Epidermal melanocyte (primary cell): Measurements from ENCODE around the gene JCAD.
"Not testable (repeated sequence)": the region's sequence is repeated elsewhere in the genome, so short reads cannot be mapped to it uniquely, and the experiment has no call there.

ENCODE experiments used
- DNase-seq: peaks from one replicate; pipeline ENCODE4 v3.0.0; 2011; ENCODE audit warnings: low spot score; ENCODE audit not compliant: insufficient read length

JCAD gene

GRCh38 chr10:30059209-30060107, at the start of gene JCAD:
JCAD (minus strand) TSS chr10:30059586; CDS start chr10:30047812, 11,774 bp downstream.
- DNase-seq, result no peak

- no peak for DNase-seq
Observed at GRCh38 chr10:30106987-30107386, 47.6 kb upstream of the JCAD start.

GRCh38 chr10:30103595-30104320, 44.4 kb upstream of the JCAD start:
- DNase-seq, result no peak

GRCh38 chr10:30099706-30100105, 40.3 kb upstream of the JCAD start:
- not testable (repeated sequence) for DNase-seq

DNA sequence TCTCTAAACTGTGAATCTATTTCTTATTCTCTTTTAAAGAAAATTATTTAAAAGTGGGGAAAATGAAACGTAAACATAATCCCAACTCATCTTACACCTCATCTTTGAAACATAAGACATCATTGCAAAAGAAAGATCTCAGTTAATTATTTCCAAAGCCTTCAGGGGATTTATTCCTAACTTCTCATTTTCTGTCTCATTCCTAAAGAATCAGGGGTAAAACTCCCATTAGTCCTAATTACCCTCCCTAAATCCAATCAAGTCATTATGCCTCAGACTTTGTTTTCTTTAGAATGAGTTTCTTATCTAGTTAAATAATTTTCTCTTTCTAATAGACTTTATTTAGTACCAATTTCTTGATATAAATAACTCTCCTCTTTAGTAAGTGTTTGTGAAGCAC, 39.7 kb upstream of the JCAD start:
- DNase-seq, result no peak

DNA sequence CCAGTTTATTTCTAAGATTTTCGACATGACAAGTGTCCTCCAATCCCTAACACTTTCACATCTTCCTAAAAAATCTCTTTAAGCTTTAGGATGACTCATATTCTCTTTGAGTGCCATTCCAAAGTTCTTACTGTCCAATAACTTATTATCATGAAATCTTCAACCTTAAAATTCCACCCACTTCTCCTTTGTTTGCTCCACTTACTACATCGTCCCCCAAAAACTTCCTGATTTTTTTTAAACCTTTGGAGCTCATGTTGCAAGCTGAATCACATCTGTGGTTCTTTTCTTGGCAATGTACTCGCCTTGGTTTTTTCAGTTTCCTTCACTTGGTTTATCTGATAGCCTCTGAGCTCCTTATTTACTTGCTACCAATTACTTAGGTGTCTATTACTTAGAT, 39.2 kb upstream of the JCAD start:
- no peak for DNase-seq

GRCh38 chr10:30096564-30096963, 37.2 kb upstream of the JCAD start:
- DNase-seq, result no peak

DNA sequence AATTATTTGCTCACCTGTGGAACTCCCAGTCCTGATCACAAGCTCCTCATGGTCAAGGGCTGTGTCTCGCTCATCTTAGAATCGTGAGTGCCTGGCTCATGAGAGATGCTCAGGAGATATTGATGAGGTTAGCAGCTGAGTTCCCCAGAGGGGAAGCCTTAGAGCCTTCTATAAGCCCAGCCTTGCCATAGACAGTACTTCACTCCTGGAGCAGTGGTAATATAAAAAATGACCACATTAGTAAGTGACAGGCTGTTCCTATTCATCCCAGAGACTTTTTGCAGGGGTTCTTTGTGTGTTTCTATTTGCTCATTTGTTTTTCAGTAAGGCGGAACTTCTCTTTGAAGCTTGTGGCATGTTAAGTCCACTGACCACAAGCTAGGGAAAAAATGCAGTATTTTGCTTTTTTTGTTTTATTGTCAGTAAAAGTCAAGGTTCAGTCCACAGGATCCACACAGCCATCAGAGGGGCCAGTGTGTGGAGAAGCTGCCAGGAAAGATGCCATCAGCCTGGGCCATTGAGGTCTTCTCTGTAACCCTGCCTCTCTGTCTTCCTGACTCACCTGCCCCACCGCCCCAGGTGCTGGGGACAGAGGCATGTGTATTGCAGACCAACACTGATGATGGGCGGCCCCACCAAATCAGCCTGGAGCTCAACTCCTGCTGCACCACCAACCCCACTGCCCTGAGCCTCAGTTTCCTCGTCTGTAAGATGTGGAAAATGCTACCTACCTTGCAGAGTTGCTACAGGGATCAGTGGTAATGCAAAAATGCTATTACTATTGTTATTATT, 36.4 kb upstream of the JCAD start:
- no peak for DNase-seq

DNA sequence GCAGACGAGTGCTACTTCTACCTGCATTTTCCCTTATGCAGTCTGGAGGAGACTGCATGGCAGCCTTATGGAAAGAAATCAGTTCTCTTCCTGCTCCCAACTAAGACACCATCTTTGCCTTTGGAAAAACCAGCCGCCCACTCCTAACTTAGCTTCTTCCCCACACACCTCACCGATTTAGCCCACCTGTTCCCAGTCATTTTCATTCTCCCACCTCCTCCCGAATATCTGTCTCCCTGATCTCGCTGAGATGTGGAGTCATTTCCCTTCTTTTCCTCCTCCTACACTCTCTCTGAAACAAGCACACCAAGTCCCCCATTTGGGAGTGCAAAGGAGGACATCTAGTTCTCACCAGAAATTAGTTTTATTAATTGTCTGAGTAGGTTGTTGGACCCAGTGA, 35.2 kb upstream of the JCAD start:
- no peak for DNase-seq

DNA sequence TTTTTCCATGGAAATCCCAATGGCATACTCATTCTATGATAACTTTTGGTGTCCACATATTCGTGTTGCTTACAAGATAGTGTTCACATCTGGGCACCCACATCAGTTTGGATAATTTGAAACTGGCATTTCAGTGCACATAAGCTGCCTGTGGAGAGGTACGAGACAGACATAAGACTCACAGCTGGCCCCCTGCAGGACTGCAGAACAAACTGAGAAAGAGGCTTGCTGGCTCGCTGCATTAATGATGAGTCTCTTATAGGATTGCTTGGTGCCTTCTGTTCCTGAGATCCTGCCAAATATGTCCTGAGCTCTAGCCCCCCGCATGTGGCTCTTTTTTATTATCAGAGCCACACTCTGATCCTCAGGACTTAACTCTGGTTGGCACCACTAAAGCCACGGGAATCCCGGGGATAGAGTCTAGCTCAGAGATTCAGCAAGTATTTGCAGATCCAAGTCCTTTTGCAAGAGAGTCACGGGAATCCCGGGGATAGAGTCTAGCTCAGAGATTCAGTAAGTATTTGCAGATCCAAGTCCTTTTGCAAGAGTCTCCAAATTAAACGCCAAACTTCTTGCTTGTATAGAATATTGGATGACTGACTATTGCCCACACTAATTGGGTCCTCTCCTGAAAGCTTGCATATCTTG, 34.0 kb upstream of the JCAD start:
- no peak for DNase-seq

- DNase-seq, result no peak
Observed at GRCh38 chr10:30092151-30092790, 32.9 kb upstream of the JCAD start.

DNA sequence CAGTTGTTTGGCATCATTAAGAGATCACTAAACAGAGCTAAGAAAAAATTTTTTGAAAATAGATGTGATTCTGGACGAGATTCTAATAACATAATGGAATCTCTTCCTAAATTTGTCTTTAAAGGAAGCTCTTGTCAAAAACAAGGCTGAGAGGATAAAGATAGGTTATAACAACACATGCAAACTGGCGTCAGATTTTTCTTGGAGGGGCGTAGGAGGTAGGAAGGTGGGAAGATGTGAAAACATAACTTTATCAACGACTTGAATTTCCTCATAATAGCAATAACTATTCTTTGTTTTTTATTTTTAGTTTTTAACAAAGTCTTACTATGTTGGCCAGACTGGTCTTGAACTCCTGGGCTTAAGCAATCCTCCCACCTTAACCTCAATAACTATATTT, 31.8 kb upstream of the JCAD start:
- DNase-seq, result no peak

- no peak for DNase-seq
Observed at GRCh38 chr10:30088178-30088577, 28.8 kb upstream of the JCAD start.

GRCh38 chr10:30083934-30084333, 24.5 kb upstream of the JCAD start:
- no peak for DNase-seq

DNA sequence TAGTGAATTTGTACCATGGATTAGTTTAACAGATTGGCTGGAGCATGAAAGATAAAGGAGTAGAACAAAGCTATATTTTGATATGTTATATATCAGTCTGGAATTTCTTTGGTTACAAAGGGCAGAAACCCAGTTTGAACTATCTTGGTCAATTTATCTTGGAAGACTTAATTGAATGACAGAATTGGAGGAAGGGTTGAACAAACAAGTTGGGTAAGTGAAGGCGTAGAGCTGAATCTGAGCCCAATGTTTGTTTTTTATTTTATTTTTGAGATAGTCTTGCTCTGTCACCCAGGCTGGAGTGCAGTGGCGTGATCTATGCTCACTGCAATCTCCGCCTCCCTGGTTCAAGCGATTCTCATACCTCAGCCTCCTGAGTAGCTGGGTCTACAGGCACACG, 21.8 kb upstream of the JCAD start:
- DNase-seq, result no peak

DNA sequence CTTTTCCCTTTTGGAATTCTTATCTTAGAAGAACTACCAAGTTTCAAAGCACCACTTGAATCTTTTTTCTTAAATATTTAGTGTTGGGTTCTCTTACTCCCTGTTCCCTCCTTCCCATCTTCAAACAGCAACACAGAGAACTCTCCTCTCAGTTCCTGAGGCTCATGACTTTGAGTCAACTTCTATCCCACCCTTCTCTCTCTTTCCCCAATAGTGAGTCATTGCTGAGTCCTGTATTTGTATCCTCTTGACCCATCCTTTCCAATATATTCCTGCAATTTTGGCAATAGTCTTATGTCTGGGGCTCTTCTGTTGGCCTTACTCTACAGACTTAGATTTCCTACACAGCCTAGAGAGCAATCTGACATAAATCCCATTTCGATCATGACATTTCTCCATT, 20.8 kb upstream of the JCAD start:
- DNase-seq, result no peak

DNA sequence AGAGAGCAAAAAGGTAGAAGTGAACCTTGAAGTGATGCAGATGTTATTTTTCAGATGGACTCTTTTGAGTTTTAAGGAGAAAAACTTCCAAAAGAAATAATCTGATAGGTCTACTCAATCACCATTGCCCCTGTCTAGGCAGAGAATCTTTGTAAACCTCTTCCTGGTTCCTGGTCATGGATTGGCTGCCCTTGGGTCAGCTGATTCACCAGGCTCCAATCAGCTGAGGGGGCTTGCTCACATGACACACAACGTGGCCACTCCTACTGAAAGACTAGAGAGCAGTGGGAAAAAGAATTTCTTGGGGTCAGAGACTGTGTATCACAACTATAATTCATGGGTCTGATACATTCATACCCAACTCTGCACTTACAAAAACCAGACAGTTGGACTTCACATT, 20.0 kb upstream of the JCAD start:
- no peak for DNase-seq

- DNase-seq, result no peak
Observed at GRCh38 chr10:30075481-30075880, 16.1 kb upstream of the JCAD start.

- no peak for DNase-seq
Observed at GRCh38 chr10:30074933-30075332, 15.5 kb upstream of the JCAD start.

DNA sequence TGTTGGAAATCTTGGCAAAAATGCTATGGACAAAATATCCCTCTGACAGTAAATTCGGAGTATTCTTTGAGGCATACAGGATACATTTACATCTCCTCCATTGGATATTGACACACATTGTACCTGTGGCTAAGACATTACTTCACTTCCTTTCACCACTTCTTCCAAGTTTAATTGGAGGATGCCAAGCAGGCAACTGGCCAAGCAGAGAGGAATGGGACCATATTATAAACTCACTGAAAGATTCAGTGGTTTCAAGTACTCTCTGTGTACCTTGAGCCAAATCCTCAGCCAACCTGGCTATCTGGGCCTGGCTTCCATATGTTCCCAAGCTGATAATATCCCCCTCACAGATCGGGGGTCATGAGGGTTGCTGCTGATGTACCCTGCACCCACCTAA, 14.7 kb upstream of the JCAD start:
- no peak for DNase-seq

DNA sequence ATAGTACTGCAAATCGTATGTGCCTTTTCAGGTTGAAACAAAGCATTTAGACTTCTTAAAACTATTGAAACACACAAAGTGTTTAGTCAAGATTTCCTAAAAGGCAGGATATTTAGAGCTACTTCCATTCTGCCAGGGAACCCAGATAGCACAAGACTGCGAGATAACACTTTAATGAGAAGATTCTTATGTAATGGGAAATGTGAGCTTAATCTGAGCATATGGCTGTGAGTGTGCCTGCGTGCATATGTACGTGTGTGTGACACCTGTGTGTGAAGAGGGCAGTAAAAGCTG, 14.3 kb upstream of the JCAD start:
- no peak for DNase-seq
